Measurements from ENCODE around the gene ADGRB2. TPM values are rescaled to one million over a fixed set of nuclear protein-coding genes. Genes with fewer than 3 reads are reported as not detected.

The ADGRB2 gene
- total and polyA plus RNA-seq, 2 experiments from 2014 or later, result 0.51 to 3.6 TPM

DNA sequence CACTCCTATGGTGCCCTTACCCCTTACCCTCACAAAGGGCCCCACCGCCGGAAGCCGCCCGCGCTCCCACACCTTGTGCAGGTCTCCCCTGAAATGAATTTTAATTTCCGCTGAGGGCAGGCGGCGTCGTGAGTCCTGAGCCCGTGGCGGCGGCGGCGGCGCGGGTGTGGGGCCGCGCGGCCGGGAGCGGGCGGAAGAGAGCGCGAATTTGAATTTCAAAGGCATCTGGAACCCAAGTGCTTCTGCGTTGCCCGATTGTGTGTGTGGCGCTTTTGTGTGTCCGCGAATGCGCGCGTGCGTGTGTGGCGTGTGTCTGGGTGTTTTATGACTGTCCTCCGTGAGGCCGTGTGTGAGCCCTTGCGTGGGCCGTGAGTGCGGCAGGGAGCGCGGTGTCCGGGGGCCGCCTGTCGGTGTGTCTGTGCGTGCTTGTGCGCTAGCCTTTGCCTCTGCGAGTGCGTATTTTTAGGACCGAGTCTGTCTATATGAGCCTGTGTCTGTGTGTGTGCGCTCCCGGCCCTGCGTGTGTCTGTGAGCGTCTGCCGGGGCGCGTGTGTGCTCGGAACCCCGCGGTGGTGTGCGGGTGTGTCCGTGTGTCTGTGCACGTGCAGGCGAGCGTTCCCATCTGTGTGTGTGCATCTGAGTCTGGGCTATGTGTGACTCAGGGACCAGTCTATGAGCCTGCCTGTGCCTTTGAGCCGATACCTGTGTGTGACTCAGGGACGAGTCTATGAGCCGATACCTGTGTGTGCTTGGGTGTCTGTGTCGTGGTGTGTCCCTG lies 7.9 kb upstream of the ADGRB2 start:
- Histone ChIP-seq H3K4me1 (ENCODE audit: insufficient read depth) (0 out of 2 replicates have a peak, but pooled peaks cover 5% of the 10 kb centered on the region), H3K79me2 (ENCODE audit: insufficient read depth) (no peaks in the 10 kb centered on the region), H3K27me3 (replicated peaks; ENCODE audit: insufficient read depth) (peaks cover 36% of the 10 kb centered on the region), H3K4me3 (peak overlapping the region; percentile 46), H3F3A (ENCODE audit: insufficient read depth) (no peaks in the 10 kb centered on the region), H3K4me2 (ENCODE audit: unreplicated experiment) (peak overlapping the region; percentile 65), H4K20me1 (ENCODE audit: insufficient read depth) (no peaks in the 10 kb centered on the region), H2AFZ (peak overlapping the region; percentile 13; the same call in 1 of the 2 replicates), H3K27ac (no peak overlapping the region), H3K9me2 (ENCODE audit: insufficient read depth) (no peaks in the 10 kb centered on the region), H3K9ac (no peak overlapping the region), H3K36me3 (ENCODE audit: low read depth) (no peaks in the 10 kb centered on the region), H3K9me3 (ENCODE audit: low read depth) (no peaks in the 10 kb centered on the region)
- in situ Hi-C loops (cut with MboI), result no loop called here
- DNase-seq, result peak; percentile 61
- TF ChIP-seq EZH2phosphoT487 (IDR thresholded peaks at IDR 0.05; ENCODE audit: insufficient read depth, low read depth), result 0 out of 2 replicates have a peak, but pooled peaks have one; percentile 20
- TF ChIP-seq EZH2 (IDR thresholded peaks at IDR 0.05; ENCODE audit: insufficient read depth, poor library complexity, severe bottlenecking), result peak; percentile 97
- 6% methylated on average over 66 to 68 of the region's 68 CpGs for WGBS, 2 experiments (ENCODE audit: low coverage in 1 of 2, low lambda C conversion rate in 2 of 2, missing lambda C conversion rate in 2 of 2)

- Histone ChIP-seq H3K4me2 (ENCODE audit: unreplicated experiment) (no peak overlapping the region), H3K27ac (no peak overlapping the region), H2AFZ (no peak overlapping the region), H3F3A (ENCODE audit: insufficient read depth) (no peaks in the 10 kb centered on the region), H3K9me2 (ENCODE audit: insufficient read depth) (no peaks in the 10 kb centered on the region), H3K4me1 (ENCODE audit: insufficient read depth) (0 out of 2 replicates have a peak, but pooled peaks cover 5% of the 10 kb centered on the region), H4K20me1 (ENCODE audit: insufficient read depth) (no peaks in the 10 kb centered on the region), H3K27me3 (replicated peaks; ENCODE audit: insufficient read depth) (peaks cover 33% of the 10 kb centered on the region), H3K9me3 (ENCODE audit: low read depth) (no peaks in the 10 kb centered on the region), H3K9ac (no peak overlapping the region), H3K36me3 (ENCODE audit: low read depth) (no peaks in the 10 kb centered on the region), H3K79me2 (ENCODE audit: insufficient read depth) (no peaks in the 10 kb centered on the region), H3K4me3 (no peak overlapping the region)
- in situ Hi-C loops (cut with MboI), result no loop called here
- WGBS, 2 experiments (ENCODE audit: low coverage in 1 of 2, low lambda C conversion rate in 2 of 2, missing lambda C conversion rate in 2 of 2), result 70 to 78% methylated on average over 12 of the region's 12 CpGs
- DNase-seq, result no peak
- TF ChIP-seq EZH2phosphoT487 (IDR thresholded peaks at IDR 0.05; ENCODE audit: insufficient read depth, low read depth), result no peak
- no peak for TF ChIP-seq EZH2 (IDR thresholded peaks at IDR 0.05; ENCODE audit: insufficient read depth, poor library complexity, severe bottlenecking)
Observed at GRCh38 chr1:31769720-31770390, 5.7 kb upstream of the ADGRB2 start.

- Histone ChIP-seq H3K9me2 (ENCODE audit: insufficient read depth) (no peaks in the 10 kb centered on the region), H3K27me3 (replicated peaks; ENCODE audit: insufficient read depth) (peaks cover 26% of the 10 kb centered on the region), H3K4me1 (ENCODE audit: insufficient read depth) (0 out of 2 replicates have a peak, but pooled peaks cover 5% of the 10 kb centered on the region), H3K9ac (no peak overlapping the region), H2AFZ (no peak overlapping the region), H3K36me3 (ENCODE audit: low read depth) (no peaks in the 10 kb centered on the region), H3K9me3 (ENCODE audit: low read depth) (no peaks in the 10 kb centered on the region), H3K27ac (no peak overlapping the region), H3K4me2 (ENCODE audit: unreplicated experiment) (no peak overlapping the region), H3K4me3 (no peak overlapping the region), H4K20me1 (ENCODE audit: insufficient read depth) (no peaks in the 10 kb centered on the region), H3K79me2 (ENCODE audit: insufficient read depth) (no peaks in the 10 kb centered on the region), H3F3A (ENCODE audit: insufficient read depth) (no peaks in the 10 kb centered on the region)
- in situ Hi-C loops (cut with MboI), result no loop called here
- WGBS, 2 experiments (ENCODE audit: low coverage in 1 of 2, low lambda C conversion rate in 2 of 2, missing lambda C conversion rate in 2 of 2), result 63 to 65% methylated on average over 5 of the region's 5 CpGs
- no peak for TF ChIP-seq EZH2phosphoT487 (IDR thresholded peaks at IDR 0.05; ENCODE audit: insufficient read depth, low read depth)
- no peak for TF ChIP-seq EZH2 (IDR thresholded peaks at IDR 0.05; ENCODE audit: insufficient read depth, poor library complexity, severe bottlenecking)
- no peak for DNase-seq
Observed at GRCh38 chr1:31768939-31769704, 5.0 kb upstream of the ADGRB2 start.

GRCh38 chr1:31768407-31768907 lies 4.3 kb upstream of the ADGRB2 start:
- Histone ChIP-seq H3F3A (ENCODE audit: insufficient read depth) (no peaks in the 10 kb centered on the region), H2AFZ (no peak overlapping the region), H3K4me3 (no peak overlapping the region), H3K4me2 (ENCODE audit: unreplicated experiment) (no peak overlapping the region), H3K9me2 (ENCODE audit: insufficient read depth) (no peaks in the 10 kb centered on the region), H3K36me3 (ENCODE audit: low read depth) (no peaks in the 10 kb centered on the region), H4K20me1 (ENCODE audit: insufficient read depth) (no peaks in the 10 kb centered on the region), H3K9me3 (ENCODE audit: low read depth) (no peaks in the 10 kb centered on the region), H3K27me3 (replicated peaks; ENCODE audit: insufficient read depth) (peaks cover 20% of the 10 kb centered on the region), H3K79me2 (ENCODE audit: insufficient read depth) (no peaks in the 10 kb centered on the region), H3K27ac (no peak overlapping the region), H3K9ac (no peak overlapping the region), H3K4me1 (ENCODE audit: insufficient read depth) (0 out of 2 replicates have a peak, but pooled peaks cover 5% of the 10 kb centered on the region)
- in situ Hi-C loops (cut with MboI), result no loop called here
- TF ChIP-seq EZH2 (IDR thresholded peaks at IDR 0.05; ENCODE audit: insufficient read depth, poor library complexity, severe bottlenecking) (no peak), EZH2phosphoT487 (IDR thresholded peaks at IDR 0.05; ENCODE audit: insufficient read depth, low read depth) (no peak)
- 48 to 62% methylated on average over 2 of the region's 2 CpGs for WGBS, 2 experiments (ENCODE audit: low coverage in 1 of 2, low lambda C conversion rate in 2 of 2, missing lambda C conversion rate in 2 of 2)
- no peak for DNase-seq

Measured in GM23248 (cell line).